Adrenal gland (tissue), 12 donors: Measurements from ENCODE around the gene SEMA5A. TPM values are rescaled to one million over a fixed set of nuclear protein-coding genes. Genes with fewer than 3 reads are reported as not detected.

Experiments used
- DNase-seq, 7 donors: peaks; one replicate each; pipeline ENCODE4 v3.0.0-alpha.2; 2019 to 2020
- H3K27ac ChIP-seq, 5 donors: fragments of 200-600 bp; sonication (generic) in 4 of 5; 1 replicate in 3 of 5; 2 replicates in 2 of 5; pipeline versions ENCODE4 v1.5.1 to v1.8.0; 2016 to 2020; ENCODE audit warnings: mild to moderate bottlenecking in 1 of 5
- H3K27me3 ChIP-seq: fragments of 200-600 bp; 2 replicates; pipeline ENCODE4 v1.8.0; 2021
- H3K36me3 ChIP-seq, 2 donors: fragments of 200-600 bp; replicated peaks in 1 of 2; 1 replicate in 1 of 2; 2 replicates in 1 of 2; pipeline versions ENCODE4 v1.5.1 to v1.8.0; 2018 to 2022
- H3K4me1 ChIP-seq, 2 donors: fragments of 200-600 bp; replicated peaks in 1 of 2; 1 replicate in 1 of 2; 2 replicates in 1 of 2; pipeline versions ENCODE4 v1.5.1 to v1.8.0; 2018 to 2021
- H3K4me3 ChIP-seq, 4 donors: fragments of 200-600 bp; sonication (generic) in 3 of 4; one replicate each; pipeline ENCODE4 v1.5.1; 2016 to 2018
- H3K9me3 ChIP-seq, 3 donors: fragments of 200-600 bp; sonication (generic) in 1 of 3; replicated peaks in 1 of 3; 1 replicate in 2 of 3; 2 replicates in 1 of 3; pipeline versions ENCODE4 v1.5.1 to v1.8.0; 2016 to 2021
- POLR2A ChIP-seq, 2 donors: fragments of 450-650 bp; IDR thresholded peaks; one replicate each; pipeline ENCODE4 v1.6.1; 2017; ENCODE audit warnings: antibody characterized with exemption in 2 of 2, mild to moderate bottlenecking in 2 of 2, moderate library complexity in 1 of 2
- WGBS, 4 donors: extraction: QIAGEN DNeasy Blood & Tissue Kit in 2 of 4; methylation state at CpG; one replicate each; pipeline versions ENCODE4 v1.1.5 to v1.1.7; 2013 to 2017; 5-methylcytosine and 5-hydroxymethylcytosine counted together
- intact Hi-C, 2 donors: fragments of 100-400 bp; cut with DNase I; formaldehyde crosslinking; loops; one replicate each; pipeline versions ENCODE4 v1.14.1 to v1.15.0; 2022 to 2023
- polyA plus RNA-seq, 3 donors: library from polyadenylated mRNA; stranded (reverse); fragments of 200-250 nt in 2 of 3; fragments of 350-450 nt in 1 of 3; fragmentation: Illumina TruSeq in 1 of 3; extraction: RNeasy Lipid Tissue Mini Kit (QIAGEN cat#74804) in 1 of 3; gene quantifications; one replicate each; pipeline ENCODE4 v1.2.3, GENCODE V29; 2013 to 2014
- total RNA-seq, 9 donors: library from RNA; depleted of rRNA in 4 of 9; stranded (reverse); fragments of >200 nt in 4 of 9; fragments of 120-200 nt in 1 of 9; fragmentation: NEBNext Ultra II Directional in 1 of 9; extraction: Animal tissue kit (Norgen Biotek cat#: 25700) in 1 of 9; gene quantifications; one replicate each; pipeline versions ENCODE4 v1.1.0 to v1.2.4, GENCODE V29; 2013 to 2023
- TF ChIP-seq, protein P1 (sequence below), 6 experiments: fragments of 450-650 bp in 4 of 6; fragments of 200-600 bp in 2 of 6; sonication (generic) in 1 of 6; IDR thresholded peaks; 1 replicate in 5 of 6; 2 replicates in 1 of 6; pipeline versions ENCODE4 v1.5.1 to v1.8.0; 2016 to 2021; ENCODE audit warnings: antibody characterized with exemption in 6 of 6, mild to moderate bottlenecking in 2 of 6, moderate library complexity in 1 of 6
- donor health status: healthy with polysubstance abuse.
- donor health status: Bipolar disorder and iron deficiency.
- donor health status: DM: yes; HTN: yes; CAD: no.
- donor health status: DM: no; HTN: no; CAD: no.
- donor health status: DM: no; HTN: no; CAD: no.
- donor health status: DM: yes; HTN: yes; CAD: no.

SEMA5A gene
- total and polyA plus RNA-seq, 12 donors: 0.40 to 6.0 (median 2.6) TPM

DNA sequence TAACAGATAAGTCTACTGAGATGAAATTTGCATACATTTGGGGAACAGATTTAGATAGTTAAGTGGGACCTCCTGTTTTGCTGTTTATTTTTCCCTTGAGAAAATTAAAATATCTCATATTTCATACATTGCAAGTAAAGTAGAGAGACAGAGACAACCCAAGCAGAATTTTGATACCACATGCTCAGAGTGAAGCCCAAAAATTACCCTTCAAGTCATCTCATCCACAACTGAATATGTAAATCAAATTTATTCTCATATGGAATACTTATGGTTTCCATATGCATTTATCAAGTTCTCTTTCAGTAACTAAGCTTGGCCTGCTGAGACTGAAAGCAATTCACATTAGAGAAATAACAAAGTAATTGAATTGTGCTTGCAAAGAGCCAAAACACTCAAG is 474.4 kb downstream of the SEMA5A start:
- intact Hi-C loops: no loop called here
- Histone ChIP-seq H3K27ac (no peak overlapping the region), H3K4me3 (no peak overlapping the region), H3K27me3 (no peaks in the 10 kb centered on the region), H3K4me1 (no peaks in the 10 kb centered on the region), H3K9me3 (no peaks in the 10 kb centered on the region), H3K36me3 (no peaks in the 10 kb centered on the region)
- TF ChIP-seq, protein P1, sequence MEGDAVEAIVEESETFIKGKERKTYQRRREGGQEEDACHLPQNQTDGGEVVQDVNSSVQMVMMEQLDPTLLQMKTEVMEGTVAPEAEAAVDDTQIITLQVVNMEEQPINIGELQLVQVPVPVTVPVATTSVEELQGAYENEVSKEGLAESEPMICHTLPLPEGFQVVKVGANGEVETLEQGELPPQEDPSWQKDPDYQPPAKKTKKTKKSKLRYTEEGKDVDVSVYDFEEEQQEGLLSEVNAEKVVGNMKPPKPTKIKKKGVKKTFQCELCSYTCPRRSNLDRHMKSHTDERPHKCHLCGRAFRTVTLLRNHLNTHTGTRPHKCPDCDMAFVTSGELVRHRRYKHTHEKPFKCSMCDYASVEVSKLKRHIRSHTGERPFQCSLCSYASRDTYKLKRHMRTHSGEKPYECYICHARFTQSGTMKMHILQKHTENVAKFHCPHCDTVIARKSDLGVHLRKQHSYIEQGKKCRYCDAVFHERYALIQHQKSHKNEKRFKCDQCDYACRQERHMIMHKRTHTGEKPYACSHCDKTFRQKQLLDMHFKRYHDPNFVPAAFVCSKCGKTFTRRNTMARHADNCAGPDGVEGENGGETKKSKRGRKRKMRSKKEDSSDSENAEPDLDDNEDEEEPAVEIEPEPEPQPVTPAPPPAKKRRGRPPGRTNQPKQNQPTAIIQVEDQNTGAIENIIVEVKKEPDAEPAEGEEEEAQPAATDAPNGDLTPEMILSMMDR (IDR thresholded peaks at IDR 0.05): no peak
- no peak for TF ChIP-seq POLR2A (IDR thresholded peaks at IDR 0.05)
- no peak for DNase-seq

- H3K27ac ChIP-seq: no peak overlapping the region
- no peaks in the 10 kb centered on the region for H3K27me3 ChIP-seq
- no peaks in the 10 kb centered on the region for H3K4me1 ChIP-seq
- no peaks in the 10 kb centered on the region for H3K36me3 ChIP-seq
- H3K9me3 ChIP-seq: no peaks in the 10 kb centered on the region
- intact Hi-C loops: no loop called here
- TF ChIP-seq POLR2A (IDR thresholded peaks at IDR 0.05): no peak
- TF ChIP-seq, protein P1 (IDR thresholded peaks at IDR 0.05): no peak
- no peak for DNase-seq
- 62 to 68% (median 67%) methylated on average over 3 of the region's 3 CpGs for WGBS, 4 donors
- H3K4me3 ChIP-seq: no peak overlapping the region
Measured at GRCh38 chr5:9071074-9071473, 474.8 kb downstream of the SEMA5A start.

- Histone ChIP-seq H3K4me3 (no peak overlapping the region), H3K27me3 (no peaks in the 10 kb centered on the region), H3K36me3 (no peaks in the 10 kb centered on the region), H3K27ac (no peak overlapping the region), H3K9me3 (no peaks in the 10 kb centered on the region), H3K4me1 (no peaks in the 10 kb centered on the region)
- TF ChIP-seq, protein P1 (IDR thresholded peaks at IDR 0.05): no peak
- no peak for TF ChIP-seq POLR2A (IDR thresholded peaks at IDR 0.05)
- no peak for DNase-seq
- WGBS, 4 donors: 81 to 86% (median 81%) methylated on average over 5 to 6 of the region's 6 CpGs
- intact Hi-C loops: no loop called here
Measured at GRCh38 chr5:9069650-9070049, 476.2 kb downstream of the SEMA5A start.

- no peaks in the 10 kb centered on the region for H3K9me3 ChIP-seq
- intact Hi-C loops: no loop called here
- H3K27me3 ChIP-seq: no peaks in the 10 kb centered on the region
- H3K27ac ChIP-seq: no peak overlapping the region
- no peaks in the 10 kb centered on the region for H3K36me3 ChIP-seq
- H3K4me1 ChIP-seq: no peaks in the 10 kb centered on the region
- DNase-seq: no peak
- WGBS, 4 donors: 37 to 50% (median 45%) methylated on average over 2 of the region's 2 CpGs
- no peak for TF ChIP-seq POLR2A (IDR thresholded peaks at IDR 0.05)
- TF ChIP-seq, protein P1 (IDR thresholded peaks at IDR 0.05): no peak
- H3K4me3 ChIP-seq: no peak overlapping the region
Measured at GRCh38 chr5:9067154-9067553, 478.7 kb downstream of the SEMA5A start.
